Panc1 (cell line): ENCODE measurements around the gene MRAS. TPM values are rescaled to one million over a fixed set of nuclear protein-coding genes. Genes with fewer than 3 reads are reported as not detected.

Source experiments
- total RNA-seq: library from RNA; stranded (reverse); gene quantifications from one replicate; pipeline ENCODE4 v1.2.1, GENCODE V29; 2021; ENCODE audit not compliant: unreplicated experiment

MRAS gene
- total RNA-seq, 1 experiment from 2014 or later: 14.2 TPM

Other genes with a start within 250 kb of the MRAS start
- gene DZIP1L, start 233.0 kb upstream of the MRAS start, total RNA-seq: 11.1 TPM
- gene A4GNT, start 216.2 kb upstream of the MRAS start, total RNA-seq: not detected
- gene DBR1, start 173.7 kb upstream of the MRAS start, total RNA-seq: 21.8 TPM
- 56.0 TPM for gene ARMC8, start 161.3 kb upstream of the MRAS start, total RNA-seq
- gene NME9, start 18.7 kb upstream of the MRAS start, total RNA-seq: not detected
- gene ESYT3, start 86.0 kb downstream of the MRAS start, total RNA-seq: 2.6 TPM
- 64.5 TPM for gene CEP70, start 245.7 kb downstream of the MRAS start, total RNA-seq